Fibroblast of the conjunctiva (primary cell): ENCODE data around the gene ALDH5A1.
A peak's percentile ranks its signal among the peaks of the same experiment; 100 is the strongest.

Source experiments
- DNase-seq: peaks from one replicate; pipeline ENCODE4 v3.0.0-alpha.2; 2010; ENCODE audit warnings: low read depth

Gene ALDH5A1

DNA sequence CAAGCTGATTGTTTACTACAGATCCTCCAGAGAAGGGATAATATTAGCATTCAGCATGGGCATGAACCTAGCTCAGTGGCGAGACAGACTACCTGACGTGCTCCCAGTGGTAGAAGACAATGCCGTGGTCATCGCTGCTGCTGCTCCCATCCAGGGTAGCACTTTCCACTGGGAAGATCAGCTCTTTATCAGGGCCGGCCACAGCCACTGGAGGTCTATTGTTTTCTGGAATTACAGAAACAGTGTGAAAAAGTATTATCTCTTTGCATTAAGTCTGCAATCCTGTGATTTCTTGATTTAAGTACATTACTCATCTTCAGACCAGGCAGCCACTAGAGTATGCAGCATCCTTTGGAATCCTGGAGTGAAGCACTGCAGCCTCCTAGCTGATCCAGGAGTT, 75.0 kb downstream of the ALDH5A1 start:
- no peak for DNase-seq

DNA sequence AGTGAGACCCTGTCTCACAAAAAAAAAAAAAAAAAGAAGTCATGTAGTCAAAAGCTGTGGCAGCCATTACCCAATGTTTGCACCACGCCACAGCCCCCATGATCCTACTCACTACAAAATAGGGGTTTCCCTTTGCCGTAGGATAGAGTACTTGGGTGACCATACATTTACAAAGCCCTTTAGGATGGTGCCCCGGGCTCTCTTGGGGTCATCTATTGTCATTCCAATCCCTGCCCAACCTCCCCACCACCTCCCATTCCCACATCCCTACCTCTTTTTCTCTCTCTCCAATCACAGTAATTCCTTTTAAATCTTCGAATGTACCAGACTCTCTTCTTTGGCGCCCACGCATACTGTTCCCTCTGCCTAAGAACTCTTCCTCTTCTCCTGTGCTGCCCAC, 76.6 kb downstream of the ALDH5A1 start:
- DNase-seq, result no peak

DNA sequence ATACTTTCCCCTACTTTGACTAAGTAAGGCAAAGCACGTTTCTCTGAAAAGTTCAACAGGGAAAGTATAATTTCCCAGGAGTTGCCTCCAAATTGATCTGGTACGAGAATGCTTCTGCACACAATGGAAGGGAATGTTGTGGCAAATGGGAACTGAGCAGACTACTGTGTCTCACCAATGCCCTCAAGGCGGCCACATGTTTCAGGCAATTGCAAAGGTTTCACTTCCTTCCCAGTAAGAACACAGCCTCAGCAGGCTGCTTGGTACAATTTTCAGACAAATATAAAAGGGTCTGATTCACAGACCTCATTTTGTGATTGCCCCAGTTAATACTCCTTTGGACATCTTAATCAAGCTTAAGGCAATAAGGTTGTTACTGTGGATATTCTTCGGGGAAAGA, 80.0 kb downstream of the ALDH5A1 start:
- no peak for DNase-seq

DNA sequence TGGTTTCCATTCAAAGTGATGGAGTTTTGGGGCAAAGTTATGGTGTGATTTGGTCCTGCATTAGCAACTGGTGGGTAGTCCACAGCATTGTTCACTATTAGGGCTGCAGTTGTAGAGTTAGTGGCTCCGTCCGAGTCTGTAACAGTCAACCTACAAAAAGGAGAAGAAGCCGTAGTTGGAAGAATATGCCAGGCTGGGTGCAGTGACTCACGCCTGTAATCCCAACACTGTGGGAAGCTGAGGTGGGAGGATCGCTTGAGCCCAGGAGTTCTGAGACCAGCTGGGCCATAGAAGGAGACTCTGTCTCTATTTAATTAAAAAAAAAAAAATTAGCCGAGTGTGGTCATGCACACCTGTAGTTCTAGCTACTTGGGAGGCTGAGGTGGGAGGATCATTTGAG, 81.7 kb downstream of the ALDH5A1 start:
- no peak for DNase-seq

DNA sequence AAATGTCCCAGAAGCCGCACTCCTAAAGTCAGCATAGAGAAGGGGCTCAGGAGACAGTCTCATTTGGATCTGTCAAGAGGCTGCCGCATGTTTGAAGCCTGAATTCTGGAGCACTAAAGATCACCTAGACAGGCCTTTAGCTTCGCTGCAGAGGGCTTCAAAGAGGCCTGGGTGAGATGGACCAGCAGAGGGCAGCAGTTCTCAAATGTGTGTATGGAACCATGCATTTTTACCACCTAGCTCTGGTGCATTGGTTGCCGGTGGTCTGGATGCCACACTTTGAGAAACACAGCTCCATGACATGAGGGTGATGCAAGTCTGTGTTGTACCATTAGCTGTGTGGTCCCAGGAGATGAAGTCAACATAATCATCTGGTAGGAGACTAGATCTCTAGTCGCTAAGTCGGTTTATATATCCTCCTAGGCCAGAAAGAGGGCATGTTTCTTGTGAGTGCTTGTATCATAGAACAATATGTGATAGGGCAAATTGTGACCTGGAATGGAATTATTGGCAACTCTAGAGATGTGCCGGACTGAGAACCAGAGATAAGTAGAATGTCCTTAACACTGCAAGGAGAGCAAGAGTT, 86.4 kb downstream of the ALDH5A1 start:
- DNase-seq, result peak; percentile 34

DNA sequence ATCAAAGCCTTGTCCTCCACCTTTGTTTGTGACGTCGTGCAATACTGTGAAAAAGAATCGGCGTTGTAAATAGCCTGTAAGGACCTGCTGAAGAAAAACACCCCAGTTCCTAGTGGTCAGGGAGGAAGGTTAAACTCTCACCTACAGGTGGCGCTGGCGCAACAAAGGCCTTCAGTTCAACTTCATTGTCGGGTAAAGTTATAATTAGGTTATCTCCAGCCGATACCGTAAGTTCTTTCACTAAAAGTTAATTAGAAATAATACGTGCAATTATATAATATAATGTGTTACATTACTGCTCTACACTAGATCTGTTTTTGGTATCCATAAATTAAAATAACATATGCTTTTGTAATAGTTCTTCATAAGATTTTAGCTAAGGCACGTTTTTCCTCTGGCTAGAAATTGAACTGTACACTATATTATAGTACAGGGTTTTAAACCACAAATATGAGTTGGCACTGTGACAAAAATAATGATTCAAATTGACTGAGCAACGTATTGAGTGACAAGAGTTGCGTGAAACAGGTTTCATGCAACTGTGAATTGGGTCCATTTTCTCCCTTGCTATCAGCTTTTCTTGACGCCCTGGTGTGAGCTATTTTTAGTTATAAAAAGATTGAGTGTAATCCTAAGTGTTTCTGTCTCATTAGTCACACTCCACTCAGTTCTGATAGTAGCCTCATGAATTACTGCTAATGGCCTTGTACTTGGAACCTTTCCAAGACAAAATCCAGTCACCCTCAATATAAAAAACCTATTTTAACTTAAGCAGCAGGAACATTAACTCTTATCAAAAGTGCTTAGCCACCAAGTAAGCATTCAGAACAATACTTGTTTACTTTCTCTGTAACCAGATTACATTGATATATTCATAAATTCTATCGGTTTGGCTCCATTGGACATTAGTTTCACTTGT, 89.0 kb downstream of the ALDH5A1 start:
- peak; percentile 24 for DNase-seq

DNA sequence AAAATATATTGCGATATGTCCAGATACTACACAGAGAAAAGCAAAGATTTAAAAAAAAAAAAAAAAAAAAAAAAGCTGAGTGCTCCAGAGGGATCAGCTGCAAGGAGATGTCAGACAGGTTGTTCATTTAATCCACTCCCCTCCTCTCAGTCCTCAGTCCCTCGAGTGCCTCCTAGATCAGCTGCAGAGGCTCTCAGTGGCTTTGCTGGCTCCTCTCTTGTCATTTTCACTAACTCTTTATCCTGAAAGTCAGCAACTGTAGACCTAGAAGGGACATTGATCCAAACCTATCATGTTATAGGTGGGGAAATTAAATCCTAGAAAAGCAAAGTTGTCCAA, 89.6 kb downstream of the ALDH5A1 start:
- DNase-seq, result no peak
